Trophoblast cell (in vitro differentiated cells and primary cell): ENCODE data around the gene DARS2. TPM values are rescaled to one million over a fixed set of nuclear protein-coding genes. Genes with fewer than 3 reads are reported as not detected.

Experiments used
- DNase-seq, 2 donors: peaks; one replicate each; pipeline ENCODE4 v3.0.0-alpha.2; 2016
- H2AFZ ChIP-seq: 2 replicates; pipeline ENCODE4 v1.6.1; 2013; ENCODE audit warnings: low read length, moderate library complexity, mild to moderate bottlenecking; ENCODE audit not compliant: insufficient read depth, poor library complexity
- H2AK5ac ChIP-seq: 2 replicates; pipeline ENCODE4 v1.6.1; 2013; ENCODE audit warnings: mild to moderate bottlenecking, low read length
- H2BK120ac ChIP-seq: 2 replicates; pipeline ENCODE4 v1.6.1; 2013; ENCODE audit warnings: low read length, mild to moderate bottlenecking, moderate library complexity; ENCODE audit not compliant: insufficient read depth, poor library complexity
- H2BK12ac ChIP-seq: 2 replicates; pipeline ENCODE4 v1.6.1; 2013; ENCODE audit warnings: mild to moderate bottlenecking, low read length, moderate library complexity
- H2BK5ac ChIP-seq: 2 replicates; pipeline ENCODE4 v1.6.1; 2013; ENCODE audit warnings: low read length, low read depth, moderate library complexity, mild to moderate bottlenecking; ENCODE audit not compliant: poor library complexity
- H3K14ac ChIP-seq: 2 replicates; pipeline ENCODE4 v1.6.1; 2013; ENCODE audit warnings: mild to moderate bottlenecking, low read length
- H3K18ac ChIP-seq: 2 replicates; pipeline ENCODE4 v1.6.1; 2013; ENCODE audit warnings: mild to moderate bottlenecking, low read length
- H3K23ac ChIP-seq: 2 replicates; pipeline ENCODE4 v1.6.1; 2013; ENCODE audit warnings: low read length
- H3K27ac ChIP-seq: 2 replicates; pipeline ENCODE4 v1.5.1; 2013; ENCODE audit warnings: low read depth, mild to moderate bottlenecking, inconsistent platforms, low read length, moderate library complexity
- H3K27me3 ChIP-seq: 2 replicates; pipeline ENCODE4 v1.6.1; 2013; ENCODE audit warnings: inconsistent platforms, mild to moderate bottlenecking, low read length, moderate library complexity; ENCODE audit not compliant: insufficient read depth
- H3K36me3 ChIP-seq, 2 experiments: 1 replicate in 1 of 2; 2 replicates in 1 of 2; pipeline ENCODE4 v1.6.1; 2013; ENCODE audit warnings: low read length in 2 of 2, mild to moderate bottlenecking in 2 of 2, moderate library complexity in 1 of 2; ENCODE audit not compliant: insufficient read depth in 2 of 2, control insufficient read depth in 1 of 2
- H3K4ac ChIP-seq: 2 replicates; pipeline ENCODE4 v1.6.1; 2013; ENCODE audit warnings: low read depth, mild to moderate bottlenecking, low read length, moderate library complexity
- H3K4me1 ChIP-seq, 2 experiments: 1 replicate in 1 of 2; 2 replicates in 1 of 2; pipeline ENCODE4 v1.6.1; 2013; ENCODE audit warnings: low read length in 2 of 2, mild to moderate bottlenecking in 2 of 2, moderate library complexity in 1 of 2; ENCODE audit not compliant: insufficient read depth in 2 of 2, control insufficient read depth in 1 of 2
- H3K4me2 ChIP-seq: 2 replicates; pipeline ENCODE4 v1.6.1; 2013; ENCODE audit warnings: inconsistent platforms, mild to moderate bottlenecking, low read length, moderate library complexity
- H3K4me3 ChIP-seq: 2 replicates; pipeline ENCODE4 v1.5.1; 2013; ENCODE audit warnings: mild to moderate bottlenecking, low read depth, low read length, inconsistent platforms
- H3K79me1 ChIP-seq: one replicate; pipeline ENCODE4 v1.6.1; 2013; ENCODE audit warnings: low read length
- H3K79me2 ChIP-seq: 2 replicates; pipeline ENCODE4 v1.6.1; 2013; ENCODE audit warnings: low read length, mild to moderate bottlenecking; ENCODE audit not compliant: control insufficient read depth, insufficient read depth, poor library complexity
- H3K9ac ChIP-seq: 2 replicates; pipeline ENCODE4 v1.6.1; 2013; ENCODE audit warnings: mild to moderate bottlenecking, low read length
- H3K9me3 ChIP-seq: 2 replicates; pipeline ENCODE4 v1.6.1; 2013; ENCODE audit warnings: low read depth, mild to moderate bottlenecking, control low read depth, inconsistent platforms, low read length; ENCODE audit not compliant: insufficient read depth
- H4K12ac ChIP-seq: 2 replicates; pipeline ENCODE4 v1.6.1; 2013; ENCODE audit warnings: low read depth, mild to moderate bottlenecking, low read length, moderate library complexity
- H4K8ac ChIP-seq: 2 replicates; pipeline ENCODE4 v1.6.1; 2013; ENCODE audit warnings: low read depth, mild to moderate bottlenecking, low read length, moderate library complexity
- H4K91ac ChIP-seq: one replicate; pipeline ENCODE4 v1.6.1; 2013; ENCODE audit warnings: low read depth, mild to moderate bottlenecking, low read length, moderate library complexity
- WGBS: extraction: QIAGEN DNeasy Blood & Tissue Kit; methylation state at CpG from one replicate; pipeline ENCODE4 v1.1.7; 2013; ENCODE audit warnings: missing lambda C conversion rate; ENCODE audit not compliant: insufficient read length, insufficient coverage; ENCODE audit errors: extremely low coverage; 5-methylcytosine and 5-hydroxymethylcytosine counted together
- polyA plus RNA-seq: library from polyadenylated mRNA; stranded (reverse); fragments of 200-250 nt; gene quantifications from 2 replicates; pipeline ENCODE4 v1.2.3, GENCODE V29; 2013

Gene DARS2
- 17.2 and 17.4 TPM in 2 replicates for polyA plus RNA-seq

- H3K36me3 ChIP-seq = no peaks in the 10 kb centered on the region
- H4K8ac ChIP-seq = peak within 1 kb of the TSS; percentile 78
- H3K18ac ChIP-seq = peak within 1 kb of the TSS; percentile 28
- peak within 1 kb of the TSS; percentile 86 for H4K91ac ChIP-seq
- peak within 1 kb of the TSS; percentile 37 for H3K4ac ChIP-seq
- H3K79me1 ChIP-seq = peaks cover 7% of the 10 kb centered on the region
- peak within 1 kb of the TSS; percentile 55 for H3K14ac ChIP-seq
- DNase-seq = peak; percentile 97 to 99
- H3K4me3 ChIP-seq = peak within 1 kb of the TSS; percentile 84
- H3K27me3 ChIP-seq = no peaks in the 10 kb centered on the region
- peak within 1 kb of the TSS; percentile 75 for H3K27ac ChIP-seq
- H2BK120ac ChIP-seq = peak within 1 kb of the TSS; percentile 40
- H3K9me3 ChIP-seq = no peaks in the 10 kb centered on the region
- no peak within 1 kb of the TSS for H3K23ac ChIP-seq
- WGBS = no CpG with 5 or more reads among the region's 55 CpGs
- peak within 1 kb of the TSS; percentile 71 for H2BK5ac ChIP-seq
- H2BK12ac ChIP-seq = no peak within 1 kb of the TSS
- peaks cover 0 to 1% of the 10 kb centered on the region in 2 experiments for H3K4me1 ChIP-seq
- H3K4me2 ChIP-seq = peak within 1 kb of the TSS; percentile 81
- H3K79me2 ChIP-seq = peaks cover 3% of the 10 kb centered on the region
- H4K12ac ChIP-seq = peak within 1 kb of the TSS; percentile 71
- peak within 1 kb of the TSS; percentile 71 for H3K9ac ChIP-seq
- H2AFZ ChIP-seq = peak within 1 kb of the TSS; percentile 71
- H2AK5ac ChIP-seq = no peak within 1 kb of the TSS
Measured at GRCh38 chr1:173824315-173825081, at the start of gene DARS2, which contains the start of gene CENPL. Gene DARS2 (plus strand): TSS chr1:173824673. CDS start chr1:173825230, 557 bp downstream. Gene CENPL (minus strand): TSS chr1:173824883. CDS start chr1:173811299, 13,584 bp downstream.

- no peak for DNase-seq
- H3K4me1 ChIP-seq = no peaks in the 10 kb centered on the region
Measured at GRCh38 chr1:173775578-173776226, 48.8 kb upstream of the DARS2 start.

GRCh38 chr1:173779936-173780335 is 44.5 kb upstream of the DARS2 start:
- no peak overlapping the region for H3K4me2 ChIP-seq
- no peak overlapping the region for H3K27ac ChIP-seq
- H3K4ac ChIP-seq = no peak overlapping the region
- no peak overlapping the region for H2AFZ ChIP-seq
- no peak overlapping the region for H3K4me3 ChIP-seq
- no peaks in the 10 kb centered on the region for H3K4me1 ChIP-seq
- no peak overlapping the region for H2BK5ac ChIP-seq
- no peaks in the 10 kb centered on the region for H3K9me3 ChIP-seq
- H4K91ac ChIP-seq = no peak overlapping the region
- no peak overlapping the region for H2BK120ac ChIP-seq
- H3K27me3 ChIP-seq = no peaks in the 10 kb centered on the region
- H3K23ac ChIP-seq = no peak overlapping the region
- no peak overlapping the region for H3K18ac ChIP-seq
- H3K9ac ChIP-seq = no peak overlapping the region
- no peaks in the 10 kb centered on the region for H3K79me2 ChIP-seq
- no CpG with 5 or more reads among the region's 4 CpGs for WGBS
- H4K8ac ChIP-seq = no peak overlapping the region
- H2AK5ac ChIP-seq = no peak overlapping the region
- DNase-seq = no peak
- no peak overlapping the region for H2BK12ac ChIP-seq
- H3K36me3 ChIP-seq = peaks cover 4 to 6% of the 10 kb centered on the region in 2 experiments
- no peak overlapping the region for H3K14ac ChIP-seq
- no peak overlapping the region for H4K12ac ChIP-seq
- H3K79me1 ChIP-seq = no peaks in the 10 kb centered on the region

More at GRCh38 chr1:173775578-173776226, 48.8 kb upstream of the DARS2 start:
- peaks cover under 1 to 2% of the 10 kb centered on the region in 2 experiments for H3K36me3 ChIP-seq
- H3K9me3 ChIP-seq = no peaks in the 10 kb centered on the region
- no peaks in the 10 kb centered on the region for H3K79me1 ChIP-seq
- no peak overlapping the region for H3K23ac ChIP-seq
- no peak overlapping the region for H3K4me2 ChIP-seq
- no peak overlapping the region for H2BK12ac ChIP-seq
- no peak overlapping the region for H4K12ac ChIP-seq
- no peak overlapping the region for H4K91ac ChIP-seq
- WGBS = no CpG with 5 or more reads among the region's 5 CpGs
- no peaks in the 10 kb centered on the region for H3K27me3 ChIP-seq
- no peak overlapping the region for H2BK120ac ChIP-seq
- H2AK5ac ChIP-seq = no peak overlapping the region
- H3K14ac ChIP-seq = no peak overlapping the region
- H2AFZ ChIP-seq = no peak overlapping the region
- H3K4ac ChIP-seq = no peak overlapping the region
- H3K9ac ChIP-seq = no peak overlapping the region
- no peak overlapping the region for H4K8ac ChIP-seq
- H3K4me3 ChIP-seq = no peak overlapping the region
- no peak overlapping the region for H3K27ac ChIP-seq
- H3K18ac ChIP-seq = no peak overlapping the region
- H2BK5ac ChIP-seq = no peak overlapping the region
- no peaks in the 10 kb centered on the region for H3K79me2 ChIP-seq

GRCh38 chr1:173784997-173785396 is 39.5 kb upstream of the DARS2 start:
- H2AK5ac ChIP-seq = no peak overlapping the region
- H2BK120ac ChIP-seq = no peak overlapping the region
- no peak overlapping the region for H3K18ac ChIP-seq
- no peaks in the 10 kb centered on the region for H3K4me1 ChIP-seq
- no peak overlapping the region for H3K4me3 ChIP-seq
- no peak overlapping the region for H3K9ac ChIP-seq
- no peaks in the 10 kb centered on the region for H3K79me2 ChIP-seq
- H3K4ac ChIP-seq = no peak overlapping the region
- no peak overlapping the region for H2BK5ac ChIP-seq
- no peak overlapping the region for H3K27ac ChIP-seq
- no CpG with 5 or more reads among the region's 7 CpGs for WGBS
- H3K79me1 ChIP-seq = no peaks in the 10 kb centered on the region
- H3K27me3 ChIP-seq = no peaks in the 10 kb centered on the region
- H4K91ac ChIP-seq = no peak overlapping the region
- H3K14ac ChIP-seq = no peak overlapping the region
- peaks cover 4% of the 10 kb centered on the region in 2 experiments for H3K36me3 ChIP-seq
- H4K8ac ChIP-seq = no peak overlapping the region
- no peak overlapping the region for H4K12ac ChIP-seq
- H3K4me2 ChIP-seq = no peak overlapping the region
- H3K23ac ChIP-seq = no peak overlapping the region
- DNase-seq = no peak
- H3K9me3 ChIP-seq = no peaks in the 10 kb centered on the region
- no peak overlapping the region for H2BK12ac ChIP-seq
- H2AFZ ChIP-seq = no peak overlapping the region
